Dermis lymphatic vessel endothelial cell (primary cell): ENCODE results near the gene DNAJC2. TPM values are rescaled to one million over a fixed set of nuclear protein-coding genes. Genes with fewer than 3 reads are reported as not detected.

Experiments used
- total RNA-seq: library from RNA; depleted of rRNA; stranded (reverse); fragments of >200 nt; gene quantifications from 2 replicates; pipeline ENCODE4 v1.2.1, GENCODE V29; 2014

DNAJC2 gene, protein sequence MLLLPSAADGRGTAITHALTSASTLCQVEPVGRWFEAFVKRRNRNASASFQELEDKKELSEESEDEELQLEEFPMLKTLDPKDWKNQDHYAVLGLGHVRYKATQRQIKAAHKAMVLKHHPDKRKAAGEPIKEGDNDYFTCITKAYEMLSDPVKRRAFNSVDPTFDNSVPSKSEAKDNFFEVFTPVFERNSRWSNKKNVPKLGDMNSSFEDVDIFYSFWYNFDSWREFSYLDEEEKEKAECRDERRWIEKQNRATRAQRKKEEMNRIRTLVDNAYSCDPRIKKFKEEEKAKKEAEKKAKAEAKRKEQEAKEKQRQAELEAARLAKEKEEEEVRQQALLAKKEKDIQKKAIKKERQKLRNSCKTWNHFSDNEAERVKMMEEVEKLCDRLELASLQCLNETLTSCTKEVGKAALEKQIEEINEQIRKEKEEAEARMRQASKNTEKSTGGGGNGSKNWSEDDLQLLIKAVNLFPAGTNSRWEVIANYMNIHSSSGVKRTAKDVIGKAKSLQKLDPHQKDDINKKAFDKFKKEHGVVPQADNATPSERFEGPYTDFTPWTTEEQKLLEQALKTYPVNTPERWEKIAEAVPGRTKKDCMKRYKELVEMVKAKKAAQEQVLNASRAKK
- 11.9 and 15.2 TPM in 2 replicates for total RNA-seq

DNA sequence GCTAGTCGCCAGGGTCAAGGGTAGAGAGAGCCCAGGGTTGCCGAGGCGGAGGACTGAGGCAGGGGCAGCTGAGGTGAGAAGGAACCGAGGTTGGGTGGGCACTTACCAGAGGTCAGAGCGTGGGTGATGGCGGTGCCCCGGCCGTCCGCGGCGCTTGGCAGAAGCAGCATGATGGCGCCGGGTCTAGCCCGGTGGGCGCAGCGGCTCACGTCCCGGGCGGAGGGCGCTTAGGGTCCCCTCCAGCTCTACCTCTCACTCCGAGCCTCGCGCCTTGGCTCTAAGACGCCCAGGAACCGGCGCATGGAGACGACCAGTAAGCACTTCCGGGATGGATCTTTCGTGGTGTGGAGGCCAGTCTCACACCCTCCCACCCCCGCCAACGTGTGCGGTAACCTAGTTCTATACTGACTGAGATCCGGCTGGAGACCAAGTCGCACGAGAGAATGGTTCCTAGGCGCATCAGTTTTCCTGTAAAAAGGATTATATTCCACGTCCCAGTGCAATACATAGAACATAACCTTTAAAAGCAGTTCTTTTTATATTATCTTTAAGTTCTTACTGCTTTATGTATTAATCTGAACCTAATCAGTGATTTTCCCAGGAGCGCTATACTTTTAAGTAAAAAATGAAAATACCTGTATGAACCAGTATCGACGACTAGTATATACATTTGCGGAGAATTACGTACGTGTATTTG lies at the start of gene DNAJC2:
DNAJC2 (minus strand) TSS at position 315 of the 697 bp plus-strand sequence; CDS start at position 170, 145 bp downstream.

DNA sequence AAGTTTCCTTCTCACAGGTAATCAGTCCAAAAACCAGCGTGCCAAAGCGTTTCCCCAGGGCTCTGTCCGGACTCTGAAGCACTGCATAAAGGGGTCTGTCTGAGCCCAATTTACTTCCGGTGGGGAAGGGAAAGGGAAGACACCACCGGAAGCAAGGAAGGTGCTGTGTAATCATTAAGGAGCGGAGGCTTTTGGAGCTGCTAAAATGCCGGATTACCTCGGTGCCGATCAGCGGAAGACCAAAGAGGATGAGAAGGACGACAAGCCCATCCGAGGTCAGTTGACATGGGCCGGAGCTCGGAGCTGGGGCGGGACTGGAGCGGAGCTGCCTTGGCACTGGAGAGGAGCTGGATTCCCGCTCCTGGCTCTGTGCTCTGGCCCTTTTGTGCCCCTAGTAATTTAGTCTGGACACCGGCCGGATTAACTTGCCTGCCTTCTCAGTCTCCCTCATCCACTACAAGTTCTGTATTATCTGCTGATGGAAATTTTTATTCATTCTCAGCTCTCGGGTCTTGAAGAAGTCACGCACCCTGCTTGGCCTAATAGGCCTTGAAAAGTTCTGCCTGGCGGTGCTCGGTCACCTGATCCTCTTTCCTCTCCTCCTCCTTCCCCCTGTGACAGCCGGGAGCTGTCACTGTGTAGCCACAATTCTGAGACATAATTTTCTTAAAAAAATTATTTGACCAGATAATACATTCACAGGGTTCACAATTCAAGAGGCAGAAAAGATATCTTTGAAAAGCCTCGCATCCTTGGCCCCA lies 3.1 kb upstream of the DNAJC2 start, which contains the start of gene PSMC2:
PSMC2 (plus strand) TSS at position 137 of the 761 bp plus-strand sequence; CDS start at position 206, 69 bp downstream.

DNA sequence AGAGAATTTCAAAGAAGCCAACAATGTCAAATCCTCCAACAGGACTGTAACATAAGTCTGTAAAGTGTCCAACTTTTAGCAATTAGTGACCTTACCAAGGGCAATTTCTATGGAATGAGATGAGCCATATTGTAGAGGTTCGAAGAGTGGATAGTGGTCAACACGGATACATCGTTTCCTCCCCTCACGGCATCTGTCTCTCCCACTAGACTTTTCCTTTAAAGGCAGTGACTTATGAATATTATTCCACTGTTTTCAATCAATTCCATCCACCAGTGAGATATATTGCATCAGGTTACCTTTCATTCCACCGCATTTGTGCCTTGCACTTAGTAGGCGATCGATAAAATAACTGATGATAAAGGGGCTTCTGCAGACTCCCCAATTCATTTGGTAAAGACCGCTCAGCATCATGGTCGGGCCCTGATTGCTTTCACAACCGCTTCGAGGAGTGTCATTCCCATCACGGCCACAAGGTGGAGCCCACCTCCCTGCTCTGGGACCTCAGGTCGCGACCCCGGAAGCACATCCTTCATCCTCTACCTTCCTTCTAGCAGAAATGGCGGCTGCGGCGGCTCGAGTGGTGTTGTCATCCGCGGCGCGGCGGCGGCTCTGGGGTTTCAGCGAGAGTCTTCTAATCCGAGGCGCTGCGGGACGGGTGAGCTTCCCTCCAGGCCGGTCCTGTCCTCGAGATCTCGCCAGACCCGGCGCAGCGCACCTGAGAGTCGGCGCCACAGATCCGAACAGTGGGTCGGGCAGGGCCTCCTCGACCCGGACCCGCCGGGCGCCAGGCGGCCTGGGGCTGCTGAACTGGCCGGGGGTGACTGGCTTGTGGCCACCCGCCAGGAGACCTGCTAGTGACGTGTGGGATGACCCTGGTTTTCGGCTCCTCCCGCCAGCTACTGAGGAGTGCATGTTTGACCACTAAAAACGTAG lies 47.4 kb downstream of the DNAJC2 start, which contains the start of gene PMPCB:
PMPCB (plus strand) TSS at position 535 of the 936 bp plus-strand sequence; CDS start at position 560, 25 bp downstream.

Other genes with a start within 250 kb of the DNAJC2 start
- gene NAPEPLD, start 195.7 kb downstream of the DNAJC2 start, total RNA-seq, result 2.8 and 4.0 TPM in 2 replicates
- gene PMPCB, start 47.3 kb downstream of the DNAJC2 start, total RNA-seq, result 43.7 and 65.8 TPM in 2 replicates
- gene PSMC2, start 2.9 kb upstream of the DNAJC2 start, total RNA-seq, result 139 and 190 TPM in 2 replicates
- gene SLC26A5, start 101.4 kb upstream of the DNAJC2 start, total RNA-seq, result 1.5 and 2.3 TPM in 2 replicates